Keratinocyte (primary cell): ENCODE data around the gene TXK. TPM values are rescaled to one million over a fixed set of nuclear protein-coding genes. Genes with fewer than 3 reads are reported as not detected.

Experiments used
- DNase-seq: peaks from one replicate; pipeline ENCODE4 v3.0.0-alpha.2; 2011; ENCODE audit warnings: low read depth, missing footprints, low spot score
- FAIRE-seq: peaks from 2 replicates; lab custom pipeline; 2011; peaks lifted over from hg19 to GRCh38; lab: Jason Lieb, UNC
- H2AFZ ChIP-seq: 2 replicates; pipeline ENCODE4 v1.6.0; 2012; ENCODE audit warnings: low read length, control low read depth, inconsistent platforms; ENCODE audit not compliant: control insufficient read depth
- H3K27ac ChIP-seq: 2 replicates; pipeline ENCODE4 v1.5.1; 2011; ENCODE audit warnings: low read length; ENCODE audit not compliant: control insufficient read depth, insufficient read depth
- H3K27me3 ChIP-seq: 3 replicates; pipeline ENCODE4 v1.6.0; 2011; ENCODE audit warnings: low read length; ENCODE audit not compliant: control insufficient read depth, insufficient read depth; ENCODE audit errors: extremely low read depth
- H3K36me3 ChIP-seq, 2 experiments: 2 replicates in 1 of 2; 3 replicates in 1 of 2; pipeline ENCODE4 v1.5.1; 2011; ENCODE audit warnings: low read length in 2 of 2, mild to moderate bottlenecking in 1 of 2; ENCODE audit not compliant: control insufficient read depth in 2 of 2, insufficient read depth in 2 of 2; ENCODE audit errors: extremely low read depth in 1 of 2
- H3K4me1 ChIP-seq: 3 replicates; pipeline ENCODE4 v1.5.1; 2011; ENCODE audit warnings: low read length; ENCODE audit not compliant: control insufficient read depth, insufficient read depth; ENCODE audit errors: extremely low read depth
- H3K4me2 ChIP-seq: 3 replicates; pipeline ENCODE4 v1.6.0; 2011; ENCODE audit warnings: low read depth, low read length; ENCODE audit not compliant: control insufficient read depth, insufficient read depth; ENCODE audit errors: extremely low read depth
- H3K4me3 ChIP-seq, 3 experiments: fragments of 200-600 bp in 1 of 3; sonication (generic) in 1 of 3; 2 replicates in 2 of 3; 3 replicates in 1 of 3; pipeline ENCODE4 v1.5.1; 2011 to 2016; ENCODE audit warnings: low read length in 3 of 3, mild to moderate bottlenecking in 3 of 3, control low read depth in 2 of 3, inconsistent platforms in 1 of 3, low read depth in 1 of 3, mixed read lengths in 1 of 3, mixed run types in 1 of 3, moderate library complexity in 1 of 3; ENCODE audit not compliant: control insufficient read depth in 2 of 3, insufficient read depth in 2 of 3; ENCODE audit errors: extremely low read depth in 1 of 3
- H3K79me2 ChIP-seq: 2 replicates; pipeline ENCODE4 v1.6.0; 2012; ENCODE audit warnings: low read length; ENCODE audit not compliant: control insufficient read depth, insufficient read depth
- H3K9ac ChIP-seq: 3 replicates; pipeline ENCODE4 v1.6.0; 2011; ENCODE audit warnings: low read length; ENCODE audit not compliant: control insufficient read depth, insufficient read depth; ENCODE audit errors: extremely low read depth
- H3K9me1 ChIP-seq: 3 replicates; pipeline ENCODE4 v1.6.0; 2011; ENCODE audit warnings: low read length; ENCODE audit not compliant: control insufficient read depth, insufficient read depth; ENCODE audit errors: extremely low read depth
- H3K9me3 ChIP-seq: 2 replicates; pipeline ENCODE4 v1.5.1; 2012; ENCODE audit warnings: low read depth, low read length; ENCODE audit not compliant: control insufficient read depth
- H4K20me1 ChIP-seq: 3 replicates; pipeline ENCODE4 v1.6.0; 2011; ENCODE audit warnings: low read length; ENCODE audit not compliant: control insufficient read depth, insufficient read depth; ENCODE audit errors: extremely low read depth
- EZH2 ChIP-seq: IDR thresholded peaks from one replicate; pipeline ENCODE4 v1.6.1; 2012; ENCODE audit warnings: inconsistent platforms, mild to moderate bottlenecking, low read length, moderate library complexity
- dilution Hi-C: fragments of 300-500 bp; cut with MboI; formaldehyde crosslinking; loops from one replicate; pipeline ENCODE4 v1.7.0; 2020; ENCODE audit warnings: low sequenced_read_pairs; ENCODE audit not compliant: extremely low pct_ligation_motif_present
- polyA plus RNA-seq, 5 experiments: library from polyadenylated mRNA; depleted of rRNA in 3 of 5; stranded (reverse) in 3 of 5; stranded (forward) in 1 of 5; unstranded in 1 of 5; fragments of >200 nt; gene quantifications; 1 replicate in 1 of 5; 2 replicates in 3 of 5; 3 replicates in 1 of 5; pipeline versions ENCODE4 v1.2.1 to v1.2.3, GENCODE V29; 2011 to 2012; ENCODE audit warnings: missing spikeins in 2 of 5, low read depth in 1 of 5, low replicate concordance in 1 of 5
- TF ChIP-seq, protein P1 (sequence below), 3 experiments: IDR thresholded peaks in 1 of 3; conservative IDR thresholded peaks in 1 of 3; optimal IDR thresholded peaks in 1 of 3; 2 replicates in 2 of 3; 3 replicates in 1 of 3; pipeline versions ENCODE3 to v1.5.1; 2011; ENCODE audit warnings: low read length in 3 of 3, mild to moderate bottlenecking in 3 of 3, moderate library complexity in 2 of 3, control low read depth in 1 of 3, inconsistent platforms in 1 of 3; ENCODE audit not compliant: insufficient read depth in 2 of 3; ENCODE audit errors: extremely low read depth in 1 of 3

TXK gene
- polyA plus RNA-seq, 1 donor (not counting 4 experiments of a cell fraction or from before 2014, with no cell fraction given), result 0.12 TPM

DNA sequence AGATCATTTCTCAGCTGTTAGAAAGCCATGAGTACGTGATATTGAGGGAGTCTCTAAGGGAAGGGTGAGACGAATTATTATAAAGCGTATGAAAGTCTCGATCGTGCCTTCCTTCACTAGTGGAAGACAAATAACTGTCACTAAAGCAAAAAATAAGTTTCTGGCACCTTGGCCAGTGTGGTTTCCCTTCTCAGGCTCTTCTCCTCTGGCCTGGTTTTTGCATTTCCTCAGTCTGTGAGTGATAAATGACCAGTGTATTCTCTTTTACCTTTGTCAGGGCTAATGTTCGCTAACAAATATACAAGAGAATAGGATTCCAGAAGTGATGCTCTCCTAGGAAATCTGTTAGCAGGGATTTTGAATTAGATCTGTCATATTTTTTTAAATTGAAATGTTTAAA is 19.6 kb downstream of the TXK start:
- dilution Hi-C loops, result no loop called here

DNA sequence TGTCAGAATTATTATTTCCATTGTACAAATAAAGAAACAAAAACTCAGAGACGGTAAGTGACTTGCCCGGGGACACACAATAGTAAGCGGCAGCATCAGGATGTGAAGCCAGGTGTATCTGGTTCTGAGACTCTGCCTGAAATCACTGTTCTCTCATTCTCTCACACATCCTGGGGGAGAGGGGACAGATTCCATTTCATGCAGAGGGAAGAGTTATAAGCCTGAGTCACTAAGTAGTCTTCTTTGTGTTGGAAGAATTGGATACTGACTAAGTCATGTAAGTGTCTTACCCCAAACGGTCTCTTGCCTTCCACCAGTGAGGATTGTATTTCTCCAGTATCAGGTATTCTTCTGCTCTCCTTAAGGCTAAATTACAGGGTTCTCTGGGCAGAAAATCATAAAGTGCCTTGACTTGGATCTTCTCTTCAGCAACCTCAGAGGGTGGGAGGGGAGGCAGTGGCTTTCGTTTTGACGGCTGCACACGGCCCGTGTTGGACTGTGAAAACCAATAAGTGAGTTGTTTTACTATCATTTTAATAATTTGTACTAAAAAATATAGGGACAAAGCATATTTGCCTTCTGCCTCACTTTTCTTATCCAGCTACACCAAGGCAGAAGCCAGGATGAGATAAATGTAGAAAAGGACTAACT is 21.9 kb downstream of the TXK start:
- H4K20me1 ChIP-seq, result no peaks in the 10 kb centered on the region
- FAIRE-seq (peak; percentile 70), DNase-seq (no peak)
- no peak for TF ChIP-seq EZH2
- TF ChIP-seq, protein P1, sequence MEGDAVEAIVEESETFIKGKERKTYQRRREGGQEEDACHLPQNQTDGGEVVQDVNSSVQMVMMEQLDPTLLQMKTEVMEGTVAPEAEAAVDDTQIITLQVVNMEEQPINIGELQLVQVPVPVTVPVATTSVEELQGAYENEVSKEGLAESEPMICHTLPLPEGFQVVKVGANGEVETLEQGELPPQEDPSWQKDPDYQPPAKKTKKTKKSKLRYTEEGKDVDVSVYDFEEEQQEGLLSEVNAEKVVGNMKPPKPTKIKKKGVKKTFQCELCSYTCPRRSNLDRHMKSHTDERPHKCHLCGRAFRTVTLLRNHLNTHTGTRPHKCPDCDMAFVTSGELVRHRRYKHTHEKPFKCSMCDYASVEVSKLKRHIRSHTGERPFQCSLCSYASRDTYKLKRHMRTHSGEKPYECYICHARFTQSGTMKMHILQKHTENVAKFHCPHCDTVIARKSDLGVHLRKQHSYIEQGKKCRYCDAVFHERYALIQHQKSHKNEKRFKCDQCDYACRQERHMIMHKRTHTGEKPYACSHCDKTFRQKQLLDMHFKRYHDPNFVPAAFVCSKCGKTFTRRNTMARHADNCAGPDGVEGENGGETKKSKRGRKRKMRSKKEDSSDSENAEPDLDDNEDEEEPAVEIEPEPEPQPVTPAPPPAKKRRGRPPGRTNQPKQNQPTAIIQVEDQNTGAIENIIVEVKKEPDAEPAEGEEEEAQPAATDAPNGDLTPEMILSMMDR (optimal IDR thresholded peaks at IDR 0.05 in 1 of 3, IDR thresholded peaks at IDR 0.05 in 1 of 3, conservative IDR thresholded peaks at IDR 0.05 in 1 of 3; ENCODE audit: extremely low read depth in 1 of 3, insufficient read depth in 2 of 3, low read length in 3 of 3), result no peak
- no peaks in the 10 kb centered on the region for H3K9me3 ChIP-seq
- no peak overlapping the region for H2AFZ ChIP-seq
- no peak overlapping the region for H3K4me3 ChIP-seq
- H3K27ac ChIP-seq, result no peak overlapping the region
- dilution Hi-C loops, result no loop called here
- peaks cover 8% of the 10 kb centered on the region for H3K4me1 ChIP-seq
- H3K9me1 ChIP-seq, result no peaks in the 10 kb centered on the region
- H3K36me3 ChIP-seq, result no peaks in the 10 kb centered on the region
- H3K4me2 ChIP-seq, result no peak overlapping the region
- H3K27me3 ChIP-seq, result no peaks in the 10 kb centered on the region
- no peaks in the 10 kb centered on the region for H3K79me2 ChIP-seq
- no peak overlapping the region for H3K9ac ChIP-seq

More for the DNA sequence above, 19.6 kb downstream of the TXK start:
- Histone ChIP-seq H3K4me1 (peaks cover 4% of the 10 kb centered on the region), H3K9me1 (no peaks in the 10 kb centered on the region), H2AFZ (no peak overlapping the region), H3K36me3 (no peaks in the 10 kb centered on the region), H4K20me1 (no peaks in the 10 kb centered on the region), H3K4me3 (no peak overlapping the region), H3K9ac (no peak overlapping the region), H3K9me3 (no peaks in the 10 kb centered on the region), H3K79me2 (no peaks in the 10 kb centered on the region), H3K27ac (no peak overlapping the region), H3K27me3 (no peaks in the 10 kb centered on the region), H3K4me2 (no peak overlapping the region)
- TF ChIP-seq, protein P1 (optimal IDR thresholded peaks at IDR 0.05 in 1 of 3, IDR thresholded peaks at IDR 0.05 in 1 of 3, conservative IDR thresholded peaks at IDR 0.05 in 1 of 3; ENCODE audit: extremely low read depth in 1 of 3, insufficient read depth in 2 of 3, low read length in 3 of 3), result no peak
- TF ChIP-seq EZH2, result no peak
- DNase-seq (no peak), FAIRE-seq (no peak)
